Smooth muscle cell (in vitro differentiated cells): ENCODE measurements around the gene HPRT1. TPM values are rescaled to one million over a fixed set of nuclear protein-coding genes. Genes with fewer than 3 reads are reported as not detected.

Source experiments
- DNase-seq: peaks from one replicate; lab custom pipeline; 2025; ENCODE audit not compliant: unreplicated experiment; lab: John Stamatoyannopoulos, UW
- H2AFZ ChIP-seq: fragments of 200-600 bp; sonication (generic); 2 replicates; pipeline ENCODE4 v1.6.0; 2016; ENCODE audit warnings: antibody characterized with exemption, low read depth, mild to moderate bottlenecking
- H3F3A ChIP-seq: fragments of 200-600 bp; sonication (generic); 2 replicates; pipeline ENCODE4 v1.6.0; 2017; ENCODE audit warnings: antibody characterized with exemption, low read depth
- H3K27ac ChIP-seq: fragments of 200-600 bp; sonication (generic); 2 replicates; pipeline ENCODE4 v1.5.1; 2016; ENCODE audit warnings: low read depth, mild to moderate bottlenecking
- H3K27me3 ChIP-seq: fragments of 200-600 bp; sonication (generic); 2 replicates; pipeline ENCODE4 v1.6.1; 2016; ENCODE audit warnings: low read depth, mild to moderate bottlenecking
- H3K36me3 ChIP-seq: fragments of 200-600 bp; sonication (generic); 2 replicates; pipeline ENCODE4 v1.5.1; 2016; ENCODE audit warnings: low read depth
- H3K4me1 ChIP-seq: fragments of 200-600 bp; sonication (generic); 2 replicates; pipeline ENCODE4 v1.5.1; 2016; ENCODE audit warnings: low read depth
- H3K4me2 ChIP-seq: fragments of 200-600 bp; sonication (generic); 2 replicates; pipeline ENCODE4 v1.6.0; 2016; ENCODE audit warnings: mild to moderate bottlenecking
- H3K4me3 ChIP-seq: fragments of 200-600 bp; sonication (generic); 2 replicates; pipeline ENCODE4 v1.5.1; 2016; ENCODE audit warnings: mild to moderate bottlenecking
- H3K79me2 ChIP-seq: fragments of 200-600 bp; sonication (generic); 2 replicates; pipeline ENCODE4 v1.6.0; 2016; ENCODE audit warnings: low read depth, mild to moderate bottlenecking
- H3K9ac ChIP-seq: fragments of 200-600 bp; sonication (generic); 2 replicates; pipeline ENCODE4 v1.6.0; 2016; ENCODE audit warnings: low read depth
- H3K9me3 ChIP-seq: fragments of 200-600 bp; sonication (generic); replicated peaks from 2 replicates; pipeline ENCODE4 v1.5.1; 2016; ENCODE audit warnings: low read depth
- H4K20me1 ChIP-seq: fragments of 200-600 bp; sonication (generic); 2 replicates; pipeline ENCODE4 v1.6.0; 2016; ENCODE audit warnings: low read depth
- CTCF ChIP-seq: fragments of 200-600 bp; sonication (generic); IDR thresholded peaks from 2 replicates; pipeline ENCODE4 v1.5.1; 2017; ENCODE audit warnings: borderline replicate concordance, mild to moderate bottlenecking, antibody characterized with exemption; ENCODE audit not compliant: insufficient read depth, poor library complexity, severe bottlenecking
- WGBS: methylation state at CpG from one replicate; pipeline ENCODE4 v1.1.7; 2016; ENCODE audit warnings: low lambda C conversion rate; 5-methylcytosine and 5-hydroxymethylcytosine counted together
- polyA plus RNA-seq: library from polyadenylated mRNA; unstranded; fragments of >200 nt; fragmentation: Nextera tagmentation; extraction: Ambion mirVana; gene quantifications from 2 replicates; pipeline ENCODE4 v1.2.1, GENCODE V29; 2016
- total RNA-seq: library from RNA; depleted of rRNA; stranded (reverse); fragments of >200 nt; gene quantifications from 2 replicates; pipeline ENCODE4 v1.2.3, GENCODE V29; 2014

Gene HPRT1
- total and polyA plus RNA-seq, 2 experiments from 2014 or later, result 12.6 to 16.2 TPM

- no peaks in the 10 kb centered on the region for H3K4me1 ChIP-seq
- no peak overlapping the region for H3K4me2 ChIP-seq
- TF ChIP-seq CTCF, result no peak
- no peaks in the 10 kb centered on the region for H3K27me3 ChIP-seq
- WGBS, result 64% methylated on average over 3 of the region's 3 CpGs
- no peak for DNase-seq
- H2AFZ ChIP-seq, result no peak overlapping the region
- H4K20me1 ChIP-seq, result no peaks in the 10 kb centered on the region
- no peaks in the 10 kb centered on the region for H3K79me2 ChIP-seq
- H3K36me3 ChIP-seq, result no peaks in the 10 kb centered on the region
- peak overlapping the region; percentile 59 for H3K27ac ChIP-seq
- no peak overlapping the region for H3K4me3 ChIP-seq
- no peaks in the 10 kb centered on the region for H3F3A ChIP-seq
- H3K9me3 ChIP-seq, result no peaks in the 10 kb centered on the region
- peak overlapping the region; percentile 26 for H3K9ac ChIP-seq
Observed at GRCh38 chrX:134513091-134513490, 53.1 kb downstream of the HPRT1 start.

- Histone ChIP-seq H3F3A (no peaks in the 10 kb centered on the region), H3K4me1 (no peaks in the 10 kb centered on the region), H3K9me3 (no peaks in the 10 kb centered on the region), H4K20me1 (no peaks in the 10 kb centered on the region), H3K4me3 (no peak overlapping the region), H3K9ac (no peak overlapping the region), H3K79me2 (no peaks in the 10 kb centered on the region), H3K27ac (no peak overlapping the region), H2AFZ (no peak overlapping the region), H3K27me3 (no peaks in the 10 kb centered on the region), H3K36me3 (no peaks in the 10 kb centered on the region), H3K4me2 (no peak overlapping the region)
- no peak for DNase-seq
- WGBS, result 70% methylated on average over 3 of the region's 3 CpGs
- TF ChIP-seq CTCF, result peak; percentile 49
Observed at GRCh38 chrX:134520860-134521390, 61.0 kb downstream of the HPRT1 start.

- TF ChIP-seq CTCF, result no peak
- Histone ChIP-seq H3K4me2 (no peak overlapping the region), H3F3A (no peaks in the 10 kb centered on the region), H3K79me2 (no peaks in the 10 kb centered on the region), H3K9ac (no peak overlapping the region), H3K9me3 (no peaks in the 10 kb centered on the region), H3K4me1 (no peaks in the 10 kb centered on the region), H2AFZ (no peak overlapping the region), H3K4me3 (no peak overlapping the region), H3K27ac (no peak overlapping the region), H4K20me1 (no peaks in the 10 kb centered on the region), H3K27me3 (no peaks in the 10 kb centered on the region), H3K36me3 (no peaks in the 10 kb centered on the region)
- DNase-seq, result no peak
- 95% methylated on average over 6 of the region's 6 CpGs for WGBS
Observed at GRCh38 chrX:134524181-134524580, 64.2 kb downstream of the HPRT1 start.

GRCh38 chrX:134525086-134525792, 65.3 kb downstream of the HPRT1 start:
- no peak for DNase-seq

More at GRCh38 chrX:134525086-134525792, 65.3 kb downstream of the HPRT1 start:
- no peaks in the 10 kb centered on the region for H3F3A ChIP-seq
- 73% methylated on average over 15 of the region's 15 CpGs for WGBS
- no peak for TF ChIP-seq CTCF
- H3K4me1 ChIP-seq, result no peaks in the 10 kb centered on the region
- no peak overlapping the region for H3K4me2 ChIP-seq
- H3K9ac ChIP-seq, result no peak overlapping the region
- no peak overlapping the region for H2AFZ ChIP-seq
- no peaks in the 10 kb centered on the region for H3K36me3 ChIP-seq
- H4K20me1 ChIP-seq, result no peaks in the 10 kb centered on the region
- H3K27me3 ChIP-seq, result no peaks in the 10 kb centered on the region
- H3K27ac ChIP-seq, result no peak overlapping the region
- H3K79me2 ChIP-seq, result no peaks in the 10 kb centered on the region
- no peaks in the 10 kb centered on the region for H3K9me3 ChIP-seq
- H3K4me3 ChIP-seq, result no peak overlapping the region
